ENCODE data around the gene SPINK14.

Gene SPINK14

DNA sequence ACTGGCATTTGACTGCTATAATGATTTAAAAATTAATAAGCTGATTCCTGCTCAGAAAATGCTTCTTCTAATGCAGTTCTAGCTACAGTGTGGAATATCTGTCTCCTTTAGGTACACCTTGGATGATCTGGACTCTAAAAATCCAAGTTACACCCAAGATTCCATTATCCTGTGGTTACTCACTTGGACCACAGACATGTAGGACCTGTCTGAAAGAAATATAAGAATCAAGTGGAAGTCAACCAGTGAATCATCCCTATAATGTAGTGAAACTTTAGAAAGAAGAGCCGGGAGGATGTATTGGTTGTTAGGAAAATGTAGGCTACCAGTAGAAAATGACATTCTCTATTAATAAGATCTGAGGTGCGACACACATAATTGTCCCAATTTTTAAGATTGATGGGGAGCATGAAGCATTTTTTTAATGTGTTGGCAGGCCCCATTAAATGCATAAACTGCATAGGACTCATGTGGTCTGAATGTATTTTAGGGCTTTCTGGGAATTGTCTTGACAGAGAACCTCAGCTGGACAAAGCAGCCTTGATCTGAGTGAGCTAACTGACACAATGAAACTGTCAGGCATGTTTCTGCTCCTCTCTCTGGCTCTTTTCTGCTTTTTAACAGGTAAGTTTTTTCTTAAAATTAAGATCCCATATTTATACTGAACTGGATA, 34.3 kb downstream of the SPINK14 start, which contains the start of gene SPINK6:
SPINK6 (plus strand) TSS at position 512 of the 673 bp plus-strand sequence; CDS start at position 567, 55 bp downstream.
- no peak for DNase-seq

DNA sequence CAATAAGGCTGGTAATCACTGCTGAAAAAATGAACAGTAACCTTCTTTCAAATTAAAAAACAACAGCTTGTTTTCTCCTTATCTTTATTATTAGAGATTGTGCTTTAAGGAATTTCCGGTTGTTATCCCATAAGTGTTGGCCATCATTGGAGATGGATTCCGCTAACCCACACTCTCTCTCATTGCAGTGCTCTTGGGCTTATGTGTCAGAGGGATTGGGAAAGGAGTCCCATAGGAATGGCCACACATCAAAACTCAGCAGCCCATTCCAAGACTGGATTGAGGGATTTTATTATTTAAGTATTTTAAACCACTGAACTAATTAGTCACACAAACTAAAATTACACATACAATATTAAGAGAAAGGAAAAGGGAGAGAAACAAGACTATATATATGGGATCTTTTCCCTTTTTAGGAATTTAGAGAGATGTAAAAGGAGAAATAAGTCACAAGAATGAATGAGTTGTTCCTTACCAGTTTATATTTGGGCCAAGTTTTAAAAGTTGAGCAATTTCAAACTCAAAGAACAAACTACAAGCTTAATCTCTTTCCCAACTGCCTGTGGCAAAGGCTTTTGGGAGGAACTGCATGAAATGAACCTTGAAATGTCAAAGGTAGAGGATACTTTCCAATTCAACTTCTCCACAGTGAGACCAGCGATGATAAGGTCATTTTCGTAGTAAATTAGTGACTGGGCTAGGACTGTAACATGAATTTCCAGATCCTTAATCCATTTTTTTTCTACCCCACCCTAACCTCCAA, 36.9 kb downstream of the SPINK14 start:
- DNase-seq: no peak

DNA sequence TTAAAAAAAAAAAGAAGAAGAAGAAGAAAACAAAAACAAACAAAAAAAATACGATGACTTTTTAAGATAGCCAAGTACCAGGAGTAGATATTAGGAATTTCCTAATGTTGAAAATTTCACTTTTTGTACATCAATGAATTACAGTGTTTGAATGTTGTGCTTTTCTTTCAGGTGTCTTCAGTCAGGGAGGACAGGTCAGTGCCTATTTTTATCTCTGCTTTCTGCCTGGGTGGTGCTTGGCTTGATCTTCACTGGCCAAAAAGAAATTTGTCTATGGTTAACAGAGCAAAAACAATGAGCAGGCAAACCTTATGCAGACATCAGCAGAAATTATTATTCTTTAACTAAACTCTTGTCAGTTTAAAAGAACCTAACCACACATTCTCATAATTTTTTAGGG, 37.5 kb downstream of the SPINK14 start:
- no peak for DNase-seq

DNA sequence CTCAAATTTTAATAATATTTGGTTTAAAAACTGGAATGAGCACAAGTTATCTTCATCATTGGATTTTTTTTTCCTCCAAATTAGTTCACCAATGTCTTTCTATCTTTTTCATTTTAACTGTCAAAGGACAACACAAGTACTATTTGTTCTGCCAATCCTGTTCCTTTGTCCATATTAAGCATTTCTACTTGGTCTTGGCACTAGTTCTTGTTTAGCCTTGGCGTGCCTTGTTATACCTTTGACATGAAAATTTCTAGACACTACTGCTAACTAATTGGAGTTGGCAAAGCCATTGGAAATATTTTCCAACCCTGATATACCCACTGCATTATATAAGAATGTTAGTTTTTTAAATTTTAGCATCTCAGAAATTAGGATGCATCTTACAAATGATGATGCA, 38.3 kb downstream of the SPINK14 start:
- DNase-seq: no peak

DNA sequence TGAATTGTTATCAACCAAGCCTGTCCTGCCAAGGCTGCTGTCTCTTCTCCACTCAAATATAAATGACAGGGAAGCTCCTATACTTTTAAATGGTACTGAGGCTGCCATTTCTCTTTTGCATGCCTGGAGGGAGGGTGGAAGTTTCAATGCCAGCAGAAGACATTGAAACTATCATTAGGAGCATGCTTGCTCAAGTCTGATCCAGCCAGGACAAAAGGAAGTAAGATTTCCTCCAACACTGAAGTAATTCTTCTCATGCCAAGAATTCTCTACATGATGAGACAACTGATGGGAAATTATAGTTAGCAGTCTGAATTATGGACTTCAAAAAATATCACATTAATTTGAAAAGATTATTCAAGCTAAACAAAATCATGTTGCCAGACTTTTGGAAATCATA, 39.9 kb downstream of the SPINK14 start:
- no peak for DNase-seq

DNA sequence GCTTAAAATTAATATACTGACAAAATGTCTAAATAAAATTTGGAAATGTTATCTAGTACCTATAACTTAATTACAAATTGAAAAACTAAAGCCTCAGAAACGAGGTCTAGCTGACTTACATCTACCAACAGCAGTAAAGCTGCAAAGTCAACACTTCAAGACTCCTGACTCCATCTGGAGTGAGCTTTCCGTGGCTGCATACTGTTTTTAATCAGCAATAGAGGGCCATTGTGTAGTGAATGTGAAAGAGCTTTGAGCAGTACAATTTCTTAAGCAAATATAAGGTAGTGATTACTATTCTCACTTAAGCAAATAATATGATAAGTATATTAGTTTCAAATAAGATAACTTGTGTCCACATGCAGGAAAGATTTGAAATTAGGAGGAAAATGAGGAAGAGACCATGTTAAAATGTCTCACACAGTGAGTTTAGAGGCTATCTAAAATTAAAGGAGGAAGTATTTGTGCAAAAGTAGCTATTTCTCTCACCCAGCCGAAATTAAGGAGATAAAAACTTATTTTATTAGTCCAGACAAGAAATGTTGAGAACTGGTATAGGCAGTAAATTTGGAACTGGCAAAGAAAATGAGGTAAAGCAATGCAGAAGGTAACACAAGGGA, 40.9 kb downstream of the SPINK14 start:
- no peak for DNase-seq

DNA sequence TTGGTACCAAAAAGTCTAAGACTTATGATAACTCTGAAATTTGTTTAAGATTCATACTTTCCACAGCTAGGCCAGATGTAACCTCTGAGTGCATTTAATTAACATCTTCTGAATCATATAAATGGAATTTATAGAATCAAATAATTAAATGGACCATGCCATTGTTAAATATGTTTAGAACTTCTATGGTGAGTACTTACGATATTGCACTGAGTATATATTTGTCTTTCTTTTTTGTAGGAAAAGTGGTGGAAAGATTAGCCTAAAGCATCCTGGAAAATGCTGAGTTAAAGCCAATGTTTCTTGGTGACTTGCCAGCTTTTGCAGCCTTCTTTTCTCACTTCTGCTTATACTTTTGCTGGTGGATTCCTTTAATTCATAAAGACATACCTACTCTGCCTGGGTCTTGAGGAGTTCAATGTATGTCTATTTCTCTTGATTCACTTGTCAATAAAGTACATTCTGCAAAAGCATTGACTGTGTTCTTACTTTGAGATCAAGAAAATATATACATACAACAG, 46.4 kb downstream of the SPINK14 start:
- DNase-seq: no peak

DNA sequence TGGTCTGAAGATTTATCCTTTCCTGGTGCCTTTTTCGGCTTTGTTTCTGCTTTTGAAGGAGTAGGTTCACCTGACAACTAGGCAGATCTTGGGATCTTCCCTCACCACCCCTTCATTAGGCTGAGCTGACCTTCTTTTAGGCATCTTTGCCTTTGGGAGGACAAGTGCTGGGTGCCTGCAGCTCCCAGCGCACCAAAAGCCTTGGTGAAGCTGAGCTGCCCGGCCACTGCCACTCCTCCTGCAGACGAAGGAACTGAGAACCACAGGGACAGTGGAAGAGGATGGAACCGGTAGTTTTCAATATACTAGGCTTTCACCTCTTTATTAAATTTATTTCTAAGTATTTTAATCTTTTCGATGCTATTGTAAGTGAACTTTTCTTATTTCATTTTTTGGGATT, 53.2 kb downstream of the SPINK14 start:
- DNase-seq: no peak

DNA sequence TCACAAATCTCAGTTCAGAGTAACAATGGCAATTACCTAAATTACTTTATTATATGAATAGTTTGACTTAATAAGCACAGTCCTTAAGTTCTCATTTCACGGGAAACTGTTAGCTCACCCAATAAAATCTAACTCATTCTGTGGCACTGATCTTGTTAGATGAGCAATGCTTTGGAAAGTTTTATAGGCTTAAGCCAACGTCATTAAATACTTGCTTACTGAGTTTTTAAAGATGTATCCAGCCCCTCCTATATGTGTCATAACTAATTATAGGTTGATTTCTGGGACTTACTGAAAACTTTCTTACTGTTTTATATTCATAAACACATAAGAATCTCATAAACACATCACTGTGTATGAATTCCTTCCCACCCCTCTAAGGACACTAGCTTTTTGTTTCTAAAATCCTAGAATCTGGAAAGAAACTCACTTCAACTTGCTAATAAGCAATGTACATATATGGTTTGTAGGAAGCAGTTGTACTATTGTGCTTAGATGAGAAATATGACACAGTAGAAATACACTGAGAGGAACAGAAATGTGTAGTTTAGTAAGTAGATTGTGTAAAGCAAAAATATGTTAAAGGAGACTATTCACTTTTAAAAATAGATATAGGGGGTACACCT, 55.9 kb downstream of the SPINK14 start:
- no peak for DNase-seq

All from stimulated activated CD4-positive, alpha-beta T cell treated with anti-CD3 and anti-CD28 coated beads, Interleukin-4, amount 100 ng/mL, for 1 hour (primary cell).